HG03108 (cell line): Measurements from ENCODE around the gene TNFAIP1.

Source experiments
- ATAC-seq: cut with Tn5 transposase; IDR thresholded peaks from one replicate; pipeline ENCODE4 v1.9.1; 2021; ENCODE audit warnings: moderate library complexity; ENCODE audit not compliant: unreplicated experiment

TNFAIP1 gene

GRCh38 chr17:28370744-28371103 lies 35.2 kb downstream of the TNFAIP1 start:
- ATAC-seq, result no peak

- ATAC-seq, result peak; percentile 68
These were observed 36.0 kb downstream of the TNFAIP1 start, which contains the start of gene SARM1 for GRCh38 chr17:28371245-28372202. TSS of gene SARM1 (plus strand) at chr17:28371694. CDS start at chr17:28372033, 339 bp downstream.

- peak; percentile 16 for ATAC-seq
These were observed 36.8 kb downstream of the TNFAIP1 start for GRCh38 chr17:28372203-28372944.

GRCh38 chr17:28372945-28373274 lies 37.3 kb downstream of the TNFAIP1 start:
- no peak for ATAC-seq

GRCh38 chr17:28379814-28380801 lies 44.5 kb downstream of the TNFAIP1 start:
- ATAC-seq, result no peak

GRCh38 chr17:28381141-28381825 lies 45.7 kb downstream of the TNFAIP1 start:
- no peak for ATAC-seq

- no peak for ATAC-seq
These were observed 48.9 kb downstream of the TNFAIP1 start for GRCh38 chr17:28384281-28385036.

GRCh38 chr17:28385037-28385400 lies 49.5 kb downstream of the TNFAIP1 start:
- ATAC-seq, result no peak

GRCh38 chr17:28385406-28385805 lies 49.8 kb downstream of the TNFAIP1 start:
- no peak for ATAC-seq

GRCh38 chr17:28386391-28386790 lies 50.8 kb downstream of the TNFAIP1 start:
- no peak for ATAC-seq

- ATAC-seq, result no peak
These were observed 52.5 kb downstream of the TNFAIP1 start for GRCh38 chr17:28388106-28388505.

- ATAC-seq, result no peak
These were observed 54.6 kb downstream of the TNFAIP1 start for GRCh38 chr17:28390141-28390540.

- ATAC-seq, result no peak
These were observed 55.0 kb downstream of the TNFAIP1 start for GRCh38 chr17:28390563-28390962.

- ATAC-seq, result no peak
These were observed 55.4 kb downstream of the TNFAIP1 start for GRCh38 chr17:28390984-28391383.

- no peak for ATAC-seq
These were observed 55.8 kb downstream of the TNFAIP1 start for GRCh38 chr17:28391401-28391800.

GRCh38 chr17:28392491-28392890 lies 56.9 kb downstream of the TNFAIP1 start:
- ATAC-seq, result no peak

GRCh38 chr17:28394337-28395116 lies 59.0 kb downstream of the TNFAIP1 start:
- ATAC-seq, result no peak

- ATAC-seq, result no peak
These were observed 59.9 kb downstream of the TNFAIP1 start for GRCh38 chr17:28395426-28395825.

GRCh38 chr17:28395968-28396367 lies 60.4 kb downstream of the TNFAIP1 start:
- no peak for ATAC-seq
